HL-60 (cell line): ENCODE measurements around the gene FCN3.

Source experiments
- CTCF ChIP-seq: IDR thresholded peaks from one replicate; pipeline ENCODE4 v1.5.1; 2011; ENCODE audit warnings: low read length, control low read depth, inconsistent platforms; ENCODE audit not compliant: insufficient read depth
- GABPA ChIP-seq: IDR thresholded peaks from 2 replicates; pipeline ENCODE4 v1.6.1; 2012; ENCODE audit warnings: low read depth
- POLR2AphosphoS5 ChIP-seq: IDR thresholded peaks from 2 replicates; pipeline ENCODE4 v1.6.1; 2012; ENCODE audit warnings: low read depth
- SPI1 ChIP-seq: IDR thresholded peaks from 2 replicates; pipeline ENCODE4 v1.6.1; 2012; ENCODE audit warnings: low read depth, mild to moderate bottlenecking, borderline replicate concordance
- TF ChIP-seq, protein P1 (sequence below): IDR thresholded peaks from 2 replicates; pipeline ENCODE4 v1.6.1; 2012; ENCODE audit warnings: low read depth; ENCODE audit not compliant: insufficient replicate concordance

GRCh38 chr1:27335506-27336422 lies 38.9 kb downstream of the FCN3 start:
- TF ChIP-seq CTCF (no peak), SPI1 (no peak), GABPA (no peak), POLR2AphosphoS5 (no peak)
- TF ChIP-seq, protein P1, sequence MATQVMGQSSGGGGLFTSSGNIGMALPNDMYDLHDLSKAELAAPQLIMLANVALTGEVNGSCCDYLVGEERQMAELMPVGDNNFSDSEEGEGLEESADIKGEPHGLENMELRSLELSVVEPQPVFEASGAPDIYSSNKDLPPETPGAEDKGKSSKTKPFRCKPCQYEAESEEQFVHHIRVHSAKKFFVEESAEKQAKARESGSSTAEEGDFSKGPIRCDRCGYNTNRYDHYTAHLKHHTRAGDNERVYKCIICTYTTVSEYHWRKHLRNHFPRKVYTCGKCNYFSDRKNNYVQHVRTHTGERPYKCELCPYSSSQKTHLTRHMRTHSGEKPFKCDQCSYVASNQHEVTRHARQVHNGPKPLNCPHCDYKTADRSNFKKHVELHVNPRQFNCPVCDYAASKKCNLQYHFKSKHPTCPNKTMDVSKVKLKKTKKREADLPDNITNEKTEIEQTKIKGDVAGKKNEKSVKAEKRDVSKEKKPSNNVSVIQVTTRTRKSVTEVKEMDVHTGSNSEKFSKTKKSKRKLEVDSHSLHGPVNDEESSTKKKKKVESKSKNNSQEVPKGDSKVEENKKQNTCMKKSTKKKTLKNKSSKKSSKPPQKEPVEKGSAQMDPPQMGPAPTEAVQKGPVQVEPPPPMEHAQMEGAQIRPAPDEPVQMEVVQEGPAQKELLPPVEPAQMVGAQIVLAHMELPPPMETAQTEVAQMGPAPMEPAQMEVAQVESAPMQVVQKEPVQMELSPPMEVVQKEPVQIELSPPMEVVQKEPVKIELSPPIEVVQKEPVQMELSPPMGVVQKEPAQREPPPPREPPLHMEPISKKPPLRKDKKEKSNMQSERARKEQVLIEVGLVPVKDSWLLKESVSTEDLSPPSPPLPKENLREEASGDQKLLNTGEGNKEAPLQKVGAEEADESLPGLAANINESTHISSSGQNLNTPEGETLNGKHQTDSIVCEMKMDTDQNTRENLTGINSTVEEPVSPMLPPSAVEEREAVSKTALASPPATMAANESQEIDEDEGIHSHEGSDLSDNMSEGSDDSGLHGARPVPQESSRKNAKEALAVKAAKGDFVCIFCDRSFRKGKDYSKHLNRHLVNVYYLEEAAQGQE: no peak
